ENCODE data around the gene PRLHR.

PRLHR gene

DNA sequence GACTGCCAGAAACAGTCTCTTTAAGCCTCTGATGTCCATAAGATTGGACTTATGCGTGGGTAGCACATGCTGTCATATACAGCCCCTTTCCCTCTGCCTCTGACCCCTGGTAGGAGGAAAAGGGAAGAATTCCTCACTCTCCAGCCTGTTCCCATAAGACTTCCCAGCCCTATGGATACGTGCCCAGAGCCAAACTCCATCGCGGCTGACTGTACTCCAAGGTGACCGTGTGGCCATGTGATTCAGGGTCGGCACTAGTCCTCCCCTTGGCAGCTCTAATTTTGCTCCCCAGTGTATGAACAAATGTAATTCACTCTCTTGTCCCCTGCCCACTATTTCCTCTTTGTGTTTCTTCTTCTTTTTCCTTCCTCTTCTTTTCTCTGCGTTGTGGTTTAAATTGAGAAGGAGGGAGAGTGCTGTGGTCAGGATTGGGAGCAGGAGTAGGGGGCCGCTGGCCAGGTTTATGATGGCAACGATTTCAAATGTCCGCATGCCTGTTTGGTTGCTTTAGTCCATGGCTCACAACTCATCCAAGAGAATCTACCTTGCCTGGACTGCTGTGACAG is 43.8 kb downstream of the PRLHR start:
- DNase-seq, result no peak

DNA sequence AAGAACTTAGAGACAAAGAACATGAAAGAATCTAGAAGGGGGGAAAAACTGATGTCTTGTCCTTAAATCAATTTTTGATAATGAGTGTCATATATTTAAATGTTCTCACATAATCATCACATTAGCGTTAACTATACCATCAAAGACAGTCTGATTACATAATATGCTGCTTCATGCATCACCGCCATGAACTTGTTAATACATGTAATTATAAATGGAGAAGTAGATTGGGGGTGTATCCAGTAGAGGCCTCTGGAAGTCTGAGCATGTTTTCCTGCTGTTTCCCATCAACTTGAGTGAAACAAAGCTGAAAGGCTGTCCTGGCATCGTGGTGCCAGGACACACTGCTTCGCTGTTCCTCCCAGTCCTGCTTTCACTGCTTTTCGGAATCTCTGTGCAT is 48.2 kb downstream of the PRLHR start:
- no peak for DNase-seq

DNA sequence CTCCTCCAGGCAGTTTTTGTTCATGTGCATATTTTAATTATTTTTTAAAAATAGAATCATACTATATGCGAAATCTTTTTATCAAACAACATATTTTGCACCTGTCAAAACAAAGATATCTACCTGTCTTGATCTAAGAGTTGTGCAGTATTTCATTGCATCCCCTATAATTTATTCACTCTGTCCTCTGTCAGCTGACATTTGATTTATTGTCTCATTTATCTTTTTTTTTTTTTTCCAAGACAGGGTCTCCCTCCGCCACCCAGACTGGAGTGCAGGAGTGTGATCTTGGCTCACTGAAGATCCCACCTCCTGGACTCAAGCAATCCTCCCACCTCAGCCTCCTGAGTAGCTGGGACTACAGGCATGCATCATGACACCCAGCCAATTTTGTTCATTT is 49.0 kb downstream of the PRLHR start:
- DNase-seq, result no peak

DNA sequence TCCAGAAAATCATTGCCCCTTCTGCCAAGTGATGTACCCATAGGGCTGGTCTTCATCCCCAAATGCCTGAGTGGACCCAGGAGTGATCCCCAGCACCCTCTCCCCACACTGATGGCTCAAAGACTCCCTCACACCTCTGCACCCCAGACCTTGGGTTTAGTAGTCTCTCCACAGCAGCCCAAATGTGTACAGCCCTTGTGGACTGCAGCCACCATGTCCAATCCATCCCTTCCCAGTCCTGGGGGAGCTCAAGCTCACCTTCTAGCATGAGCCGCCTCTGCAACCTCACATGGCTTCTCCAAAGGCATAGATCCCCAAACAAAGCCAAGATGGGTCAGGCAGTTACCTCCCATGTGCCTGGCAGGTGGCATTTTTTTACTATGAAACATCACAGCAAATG is 50.1 kb downstream of the PRLHR start:
- no peak for DNase-seq

DNA sequence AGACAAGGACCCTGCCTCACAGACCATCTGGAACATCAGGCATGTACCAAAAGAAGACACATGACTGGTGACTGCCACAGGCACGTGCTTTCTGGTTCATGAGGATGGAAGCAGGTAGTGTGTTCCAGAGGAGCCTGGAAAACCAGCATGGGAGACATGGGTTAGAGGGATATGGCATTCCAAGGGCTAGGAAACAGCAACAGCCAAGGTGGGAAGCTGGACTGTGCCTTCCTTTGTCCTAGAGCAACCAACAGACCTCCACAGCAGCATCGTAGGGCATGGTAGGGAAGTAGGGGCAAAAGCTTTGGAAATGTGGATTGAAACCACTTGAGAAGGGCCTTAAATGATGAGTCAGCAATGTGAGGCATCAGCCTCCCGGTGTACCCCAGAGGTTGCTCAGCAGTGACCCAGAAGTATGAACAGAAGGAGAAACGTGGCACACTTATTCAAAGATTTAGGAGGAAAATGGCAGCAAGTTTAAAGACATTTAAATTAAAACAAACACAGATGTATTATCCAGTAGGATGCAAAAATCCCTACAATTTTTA is 51.0 kb downstream of the PRLHR start:
- no peak for DNase-seq

DNA sequence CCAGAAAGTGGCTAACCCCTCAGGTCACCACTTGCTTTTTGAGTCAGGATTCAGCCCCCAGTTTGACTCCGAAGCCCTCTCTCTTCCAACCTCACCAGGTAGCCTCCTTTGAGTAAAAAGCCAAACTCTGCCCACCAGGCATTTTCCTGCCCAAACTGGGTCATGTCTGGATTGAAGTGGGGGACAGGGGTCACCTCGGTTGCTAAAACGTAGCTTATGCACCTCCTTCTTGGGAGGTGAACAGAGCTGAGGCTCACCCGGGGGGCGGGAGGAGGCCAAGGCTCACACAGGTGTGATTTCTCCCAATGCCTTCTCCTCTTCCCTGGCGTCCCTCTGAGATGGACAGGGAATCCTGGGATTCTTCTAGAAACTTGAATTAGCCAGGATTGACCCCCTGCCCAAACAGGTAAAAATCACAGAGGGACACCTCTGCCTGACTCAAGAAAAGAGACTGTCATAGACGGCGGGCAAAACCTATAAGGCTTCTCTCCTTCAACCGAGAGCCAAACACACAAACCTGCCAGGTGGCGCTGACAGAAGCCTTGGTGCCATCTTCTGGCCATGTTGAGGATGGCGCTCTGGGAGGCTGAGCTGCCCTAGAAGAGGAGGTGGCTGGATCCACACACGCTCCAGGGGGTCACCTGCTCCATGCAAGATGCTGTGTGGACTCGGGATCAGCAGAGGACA is 51.6 kb downstream of the PRLHR start:
- peak; percentile 13 for DNase-seq

DNA sequence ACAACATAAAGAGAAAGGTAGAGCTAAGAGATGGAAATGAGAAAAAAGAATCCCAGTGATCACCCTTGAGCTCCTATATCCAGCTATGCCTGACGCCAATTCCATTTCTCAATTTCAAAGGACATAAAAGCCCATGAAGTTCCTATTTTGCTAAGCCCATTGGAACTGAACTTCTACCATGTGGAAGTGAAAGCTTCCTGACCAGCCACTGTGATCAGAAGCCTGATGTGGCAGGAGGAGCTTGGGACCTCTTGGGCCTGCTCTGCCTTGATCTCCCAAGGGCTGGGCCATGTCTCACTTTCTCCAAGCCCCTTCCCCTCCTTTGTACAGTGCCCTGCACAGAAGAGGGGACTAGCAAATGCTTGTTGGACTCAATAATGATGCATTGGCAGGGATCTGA is 52.7 kb downstream of the PRLHR start:
- no peak for DNase-seq

DNA sequence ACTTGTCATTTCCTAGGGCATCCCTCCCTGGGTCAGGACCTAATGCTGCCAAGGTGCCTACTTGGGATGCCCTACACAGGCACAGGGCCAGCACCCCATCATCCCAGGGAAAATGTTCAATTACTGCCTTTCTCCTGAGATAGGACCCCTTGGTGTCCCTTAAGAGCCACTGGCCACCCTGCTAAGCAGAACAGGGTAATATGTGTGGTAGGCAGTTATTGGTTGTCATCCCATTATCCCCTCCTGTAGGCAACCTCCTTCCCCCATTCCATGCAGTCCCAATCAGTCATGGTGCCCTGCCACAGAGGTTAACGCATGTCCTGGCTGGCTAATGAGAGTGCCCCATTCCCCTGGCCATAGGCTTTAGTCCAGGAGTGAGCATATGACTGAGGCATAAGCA is 53.2 kb downstream of the PRLHR start:
- DNase-seq, result no peak

DNA sequence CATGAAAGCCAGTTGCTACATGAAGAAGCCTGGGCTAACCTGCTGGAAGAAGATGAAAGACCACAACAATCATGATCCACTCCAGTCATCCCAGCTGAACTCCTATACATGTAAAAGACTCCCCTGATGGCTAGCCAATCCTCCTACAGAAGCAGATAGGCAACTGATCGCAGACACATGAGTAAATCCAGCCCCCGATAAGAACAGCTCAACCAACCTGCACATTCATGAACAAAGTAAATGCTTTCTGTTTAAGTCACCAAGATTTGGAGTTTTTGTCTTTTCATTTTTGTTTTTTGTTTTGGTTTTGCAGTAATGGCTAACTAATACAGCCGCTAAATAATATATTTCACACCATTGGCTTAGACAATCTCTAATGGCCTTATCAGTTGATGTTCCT is 53.7 kb downstream of the PRLHR start:
- no peak for DNase-seq
